IPS-15b (cell line): Measurements from ENCODE around the gene NOM1.
"Not testable (repeated sequence)": the region's sequence is repeated elsewhere in the genome, so short reads cannot be mapped to it uniquely, and the experiment has no call there.

Source experiments
- H3K27me3 ChIP-seq: one replicate; pipeline ENCODE4 v1.6.1; 2013; ENCODE audit warnings: low read length; ENCODE audit not compliant: control insufficient read depth, insufficient read depth
- H3K36me3 ChIP-seq: one replicate; pipeline ENCODE4 v1.6.1; 2013; ENCODE audit warnings: low read length; ENCODE audit not compliant: control insufficient read depth, insufficient read depth
- H3K4me1 ChIP-seq: one replicate; pipeline ENCODE4 v1.6.1; 2013; ENCODE audit warnings: mild to moderate bottlenecking, low read length; ENCODE audit not compliant: control insufficient read depth, insufficient read depth
- H3K4me3 ChIP-seq: one replicate; pipeline ENCODE4 v1.5.1; 2013; ENCODE audit warnings: low read depth, low read length
- H3K9ac ChIP-seq: one replicate; pipeline ENCODE4 v1.6.1; 2013; ENCODE audit warnings: low read depth, mild to moderate bottlenecking, low read length
- H3K9me3 ChIP-seq: one replicate; pipeline ENCODE4 v1.6.1; 2013; ENCODE audit warnings: mild to moderate bottlenecking, low read length; ENCODE audit not compliant: control insufficient read depth, insufficient read depth

The NOM1 gene, protein sequence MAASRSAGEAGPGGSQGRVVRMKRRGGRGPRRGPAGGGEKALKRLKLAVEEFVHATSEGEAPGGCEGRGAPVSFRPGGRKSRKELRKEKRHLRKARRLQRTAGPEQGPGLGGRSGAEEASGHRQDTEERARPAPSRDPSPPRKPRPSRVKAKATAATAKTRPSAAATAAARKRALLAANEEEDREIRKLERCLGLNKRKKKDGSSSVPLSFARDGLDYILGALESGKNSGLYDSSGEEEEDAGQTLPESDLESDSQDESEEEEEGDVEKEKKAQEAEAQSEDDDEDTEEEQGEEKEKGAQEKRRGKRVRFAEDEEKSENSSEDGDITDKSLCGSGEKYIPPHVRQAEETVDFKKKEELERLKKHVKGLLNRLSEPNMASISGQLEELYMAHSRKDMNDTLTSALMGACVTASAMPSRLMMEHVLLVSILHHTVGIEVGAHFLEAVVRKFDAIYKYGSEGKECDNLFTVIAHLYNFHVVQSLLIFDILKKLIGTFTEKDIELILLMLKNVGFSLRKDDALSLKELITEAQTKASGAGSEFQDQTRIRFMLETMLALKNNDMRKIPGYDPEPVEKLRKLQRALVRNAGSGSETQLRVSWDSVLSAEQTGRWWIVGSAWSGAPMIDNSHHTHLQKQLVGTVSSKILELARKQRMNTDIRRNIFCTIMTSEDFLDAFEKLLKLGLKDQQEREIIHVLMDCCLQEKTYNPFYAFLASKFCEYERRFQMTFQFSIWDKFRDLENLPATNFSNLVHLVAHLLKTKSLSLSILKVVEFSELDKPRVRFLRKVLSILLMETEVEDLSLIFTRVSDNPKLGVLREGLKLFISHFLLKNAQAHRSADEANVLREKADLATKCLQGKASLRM

DNA sequence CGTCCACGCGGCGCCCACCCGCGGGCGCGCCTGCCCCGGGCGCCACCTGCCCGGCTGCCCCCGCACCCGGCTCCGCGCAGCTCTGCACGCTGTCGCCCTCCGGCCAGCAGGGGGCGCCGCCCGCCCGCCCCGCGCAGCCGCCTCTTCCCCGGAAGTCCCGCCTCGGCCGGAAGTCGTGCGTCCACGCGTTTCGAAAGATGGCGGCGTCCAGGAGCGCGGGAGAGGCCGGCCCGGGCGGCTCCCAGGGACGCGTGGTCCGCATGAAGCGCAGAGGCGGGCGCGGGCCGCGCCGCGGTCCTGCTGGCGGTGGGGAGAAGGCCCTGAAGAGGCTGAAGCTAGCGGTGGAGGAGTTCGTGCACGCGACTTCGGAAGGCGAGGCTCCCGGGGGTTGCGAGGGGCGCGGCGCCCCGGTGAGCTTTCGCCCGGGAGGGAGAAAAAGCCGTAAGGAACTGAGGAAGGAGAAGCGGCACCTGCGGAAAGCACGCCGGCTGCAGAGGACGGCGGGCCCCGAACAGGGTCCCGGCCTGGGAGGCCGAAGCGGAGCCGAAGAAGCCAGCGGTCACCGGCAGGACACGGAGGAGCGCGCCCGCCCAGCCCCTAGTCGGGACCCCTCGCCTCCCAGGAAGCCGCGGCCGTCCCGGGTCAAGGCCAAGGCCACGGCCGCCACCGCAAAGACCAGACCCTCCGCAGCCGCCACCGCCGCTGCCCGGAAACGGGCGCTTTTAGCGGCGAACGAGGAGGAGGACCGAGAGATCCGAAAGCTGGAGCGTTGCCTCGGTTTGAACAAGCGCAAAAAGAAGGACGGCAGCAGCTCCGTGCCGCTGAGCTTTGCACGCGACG lies at the start of gene NOM1:
Gene NOM1 (plus strand): TSS at position 172 of the 840 bp plus-strand sequence. CDS start 26 bp downstream, at position 198.
- Histone ChIP-seq H3K4me3 (peak within 1 kb of the TSS; percentile 85), H3K9me3 (no peaks in the 10 kb centered on the region), H3K9ac (peak within 1 kb of the TSS; percentile 85), H3K4me1 (peaks cover 6% of the 10 kb centered on the region), H3K36me3 (peaks cover 24% of the 10 kb centered on the region), H3K27me3 (peaks cover 1% of the 10 kb centered on the region)

DNA sequence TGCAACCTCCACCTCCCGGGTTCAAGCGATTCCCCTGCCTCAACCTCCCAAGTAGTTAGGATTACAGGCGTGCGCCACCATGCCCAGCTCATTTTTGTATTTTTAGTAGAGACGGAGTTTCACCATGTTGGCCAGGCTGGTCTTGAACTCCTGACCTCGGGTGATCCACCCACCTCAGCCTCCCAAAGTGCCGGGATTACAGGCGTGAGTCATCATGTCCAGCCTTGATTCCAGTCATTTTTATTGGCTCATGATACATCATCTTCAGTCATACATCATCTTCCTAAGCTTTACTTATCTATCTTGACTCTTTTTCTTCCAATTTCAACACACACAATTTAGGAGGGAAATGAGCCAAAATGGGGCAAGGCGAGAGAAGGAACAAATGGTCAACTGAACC lies 49.4 kb upstream of the NOM1 start:
- not testable (repeated sequence) for H3K4me3 ChIP-seq, H3K27me3 ChIP-seq, H3K9me3 ChIP-seq, H3K4me1 ChIP-seq, H3K9ac ChIP-seq, H3K36me3 ChIP-seq

DNA sequence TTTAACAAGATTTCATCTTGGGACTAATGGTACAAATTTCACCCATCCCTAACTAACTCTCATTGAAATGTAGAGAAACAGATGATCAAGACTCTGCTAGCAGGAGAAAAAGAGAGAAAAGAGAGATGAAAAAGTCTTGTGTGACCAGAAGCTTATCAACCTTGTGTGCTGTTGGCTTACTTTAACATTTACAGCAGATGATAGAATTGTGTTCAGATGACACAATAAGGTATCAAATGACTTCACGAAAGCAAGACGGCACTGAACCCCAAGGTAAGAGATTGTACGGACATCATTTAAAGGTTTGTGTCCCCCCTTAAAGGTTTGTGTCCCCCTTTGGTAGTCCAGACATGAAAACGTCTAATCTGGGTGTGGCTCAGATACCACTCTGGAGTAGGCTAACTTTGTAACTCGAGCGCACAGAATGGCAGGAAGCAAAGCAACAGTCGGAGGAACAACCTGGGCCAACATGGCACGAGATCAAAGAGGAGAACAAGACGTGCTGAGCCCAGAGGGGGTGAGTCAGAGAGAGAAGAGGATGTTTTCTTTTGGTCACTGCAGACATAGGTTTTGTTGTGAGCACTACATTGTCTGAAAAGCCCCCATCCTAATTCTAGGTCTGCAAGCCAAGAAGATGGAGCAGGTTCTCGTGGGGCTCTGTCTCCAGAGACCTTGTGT lies 46.1 kb upstream of the NOM1 start:
- H3K36me3 ChIP-seq: no peaks in the 10 kb centered on the region
- no peak overlapping the region for H3K4me3 ChIP-seq
- no peak overlapping the region for H3K9ac ChIP-seq
- no peaks in the 10 kb centered on the region for H3K4me1 ChIP-seq
- no peaks in the 10 kb centered on the region for H3K9me3 ChIP-seq
- no peaks in the 10 kb centered on the region for H3K27me3 ChIP-seq

DNA sequence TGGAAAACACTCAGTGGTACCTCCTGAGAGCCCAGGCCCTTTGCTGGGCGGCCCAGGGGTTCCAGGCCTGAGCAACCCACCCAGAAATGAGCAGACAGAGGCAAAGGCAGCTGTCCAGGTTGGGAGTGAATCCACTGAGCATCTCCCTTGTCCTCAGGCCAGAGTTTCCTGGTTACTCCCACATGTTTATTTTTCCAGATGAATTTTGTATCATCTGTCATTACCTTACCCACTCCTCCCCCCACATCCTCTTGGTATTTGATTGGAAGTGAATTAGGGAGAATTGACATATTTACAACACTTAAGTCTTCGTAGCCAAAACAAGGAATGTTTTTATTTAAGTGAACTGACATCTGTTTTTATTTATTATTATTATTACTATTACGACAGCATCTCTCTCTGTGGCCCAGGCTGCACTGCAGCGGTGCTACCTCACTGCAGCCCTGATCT lies 43.3 kb upstream of the NOM1 start:
- Histone ChIP-seq H3K9ac (no peak overlapping the region), H3K36me3 (no peaks in the 10 kb centered on the region), H3K27me3 (no peaks in the 10 kb centered on the region), H3K9me3 (no peaks in the 10 kb centered on the region), H3K4me1 (no peaks in the 10 kb centered on the region), H3K4me3 (no peak overlapping the region)

DNA sequence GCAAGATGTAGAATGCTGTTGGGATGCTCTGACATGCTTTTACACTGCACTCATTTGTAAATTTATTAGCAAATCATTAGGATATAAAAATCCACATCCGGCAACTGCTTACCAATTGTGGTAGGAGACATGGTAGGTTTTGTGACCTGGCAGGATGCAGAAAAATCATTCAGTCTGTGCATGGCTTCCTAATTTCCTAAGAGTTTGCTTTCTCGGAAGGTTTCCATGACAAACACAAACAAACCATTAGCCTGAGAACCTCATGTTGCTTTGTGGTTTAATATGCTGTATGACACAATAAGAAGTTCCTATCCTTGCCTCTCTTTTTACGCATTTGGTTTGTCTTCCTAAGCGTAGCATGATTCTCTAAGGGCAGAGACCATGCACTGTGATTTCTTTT lies 41.9 kb upstream of the NOM1 start:
- Histone ChIP-seq H3K9ac (no peak overlapping the region), H3K27me3 (no peaks in the 10 kb centered on the region), H3K36me3 (no peaks in the 10 kb centered on the region), H3K4me3 (no peak overlapping the region), H3K4me1 (no peaks in the 10 kb centered on the region), H3K9me3 (no peaks in the 10 kb centered on the region)

DNA sequence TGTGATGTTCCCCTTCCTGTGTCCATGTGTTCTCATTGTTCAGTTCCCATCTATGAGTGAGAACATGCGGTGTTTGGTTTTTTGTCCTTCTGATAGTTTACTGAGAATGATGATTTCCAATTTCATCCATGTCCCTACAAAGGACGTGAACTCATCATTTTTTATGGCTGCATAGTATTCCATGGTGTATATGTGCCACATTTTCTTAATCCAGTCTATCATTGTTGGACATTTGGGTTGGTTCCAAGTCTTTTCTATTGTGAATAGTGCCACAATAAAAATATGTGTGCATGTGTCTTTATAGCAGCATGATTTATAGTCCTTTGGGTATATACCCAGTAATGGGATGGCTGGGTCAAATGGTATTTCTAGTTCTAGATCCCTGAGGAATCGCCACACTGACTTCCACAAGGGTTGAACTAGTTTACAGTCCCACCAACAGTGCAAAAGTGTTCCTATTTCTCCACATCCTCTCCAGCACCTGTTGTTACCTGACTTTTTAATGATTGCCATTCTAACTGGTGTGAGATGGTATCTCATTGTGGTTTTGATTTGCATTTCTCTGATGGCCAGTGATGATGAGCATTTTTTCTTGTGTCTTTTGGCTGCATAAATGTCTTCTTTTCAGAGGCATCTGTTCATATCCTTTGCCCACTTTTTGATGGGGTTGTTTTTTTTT lies 39.8 kb upstream of the NOM1 start:
- H3K9ac ChIP-seq, H3K36me3 ChIP-seq, H3K4me3 ChIP-seq, H3K9me3 ChIP-seq, H3K4me1 ChIP-seq, H3K27me3 ChIP-seq: not testable (repeated sequence)

DNA sequence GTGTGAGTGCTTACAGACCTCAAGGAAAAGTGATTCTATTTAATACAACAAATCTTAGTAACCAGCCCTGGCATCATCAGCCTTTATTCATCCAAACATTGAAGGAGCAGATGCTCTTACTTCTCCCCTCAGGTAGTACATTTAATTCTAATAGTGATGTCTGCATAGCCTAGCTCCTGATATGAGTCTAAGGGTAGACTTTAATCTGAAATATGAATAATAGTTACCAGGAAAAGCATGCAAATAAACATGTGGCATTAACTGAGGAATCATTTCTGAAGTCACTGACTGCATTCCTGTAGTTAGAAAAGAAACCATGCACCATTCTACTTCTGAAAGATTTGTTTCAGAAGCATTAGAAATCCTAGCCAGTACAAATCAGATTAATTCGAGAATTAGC lies 30.9 kb upstream of the NOM1 start:
- H3K9me3 ChIP-seq: no peaks in the 10 kb centered on the region
- H3K4me1 ChIP-seq: no peaks in the 10 kb centered on the region
- no peak overlapping the region for H3K9ac ChIP-seq
- no peaks in the 10 kb centered on the region for H3K36me3 ChIP-seq
- no peak overlapping the region for H3K4me3 ChIP-seq
- no peaks in the 10 kb centered on the region for H3K27me3 ChIP-seq

DNA sequence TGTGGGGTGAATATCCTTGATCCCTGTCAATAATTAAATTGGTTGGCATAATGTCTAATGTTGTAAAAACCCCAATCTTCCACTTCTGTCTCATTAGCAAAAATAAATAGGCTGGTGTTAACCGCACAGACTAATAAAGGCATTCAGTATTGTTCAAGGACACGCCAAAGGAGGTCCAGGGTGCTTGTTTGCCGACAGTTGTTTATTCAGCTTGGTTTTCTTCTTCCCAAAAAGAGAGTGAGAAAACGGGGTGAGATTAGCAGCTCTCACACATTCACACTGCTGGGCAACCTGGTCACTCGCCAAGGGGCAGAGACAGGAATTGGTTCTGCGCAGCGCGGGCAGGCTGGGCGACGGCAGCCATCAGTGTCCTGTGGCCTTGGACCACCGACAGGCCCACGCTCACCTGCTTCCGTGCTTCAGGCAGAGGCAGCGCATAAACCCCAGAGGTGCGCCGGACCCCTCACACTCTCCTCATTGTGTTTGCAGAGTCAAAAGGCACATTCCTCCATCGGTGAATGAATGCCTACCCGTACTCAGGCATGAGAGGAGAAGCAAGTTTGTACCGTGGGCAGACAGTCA lies 30.3 kb upstream of the NOM1 start:
- no peak overlapping the region for H3K9ac ChIP-seq
- no peaks in the 10 kb centered on the region for H3K4me1 ChIP-seq
- no peaks in the 10 kb centered on the region for H3K27me3 ChIP-seq
- no peaks in the 10 kb centered on the region for H3K9me3 ChIP-seq
- no peaks in the 10 kb centered on the region for H3K36me3 ChIP-seq
- H3K4me3 ChIP-seq: no peak overlapping the region

DNA sequence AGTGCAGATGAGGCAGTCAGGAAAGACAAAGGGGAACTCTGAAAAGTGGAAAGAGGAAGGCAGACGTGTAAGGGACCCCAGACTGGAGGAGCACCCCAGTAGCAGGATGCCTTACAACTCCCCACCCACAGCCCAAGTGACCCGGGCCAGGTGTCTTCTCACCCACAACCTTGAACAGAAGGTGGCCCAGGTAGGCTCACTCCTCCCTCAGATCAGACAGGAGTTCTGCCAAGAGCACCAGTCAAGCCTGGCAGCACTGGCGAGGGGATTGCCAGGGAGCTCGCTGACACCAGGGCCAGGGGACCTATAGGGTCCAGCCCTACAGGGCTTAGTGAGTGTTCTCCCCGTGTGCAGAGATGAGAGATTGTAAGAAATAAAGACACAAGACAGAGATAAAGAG lies 29.4 kb upstream of the NOM1 start:
- no peaks in the 10 kb centered on the region for H3K36me3 ChIP-seq
- no peaks in the 10 kb centered on the region for H3K9me3 ChIP-seq
- no peaks in the 10 kb centered on the region for H3K27me3 ChIP-seq
- no peak overlapping the region for H3K4me3 ChIP-seq
- H3K4me1 ChIP-seq: no peaks in the 10 kb centered on the region
- H3K9ac ChIP-seq: no peak overlapping the region

DNA sequence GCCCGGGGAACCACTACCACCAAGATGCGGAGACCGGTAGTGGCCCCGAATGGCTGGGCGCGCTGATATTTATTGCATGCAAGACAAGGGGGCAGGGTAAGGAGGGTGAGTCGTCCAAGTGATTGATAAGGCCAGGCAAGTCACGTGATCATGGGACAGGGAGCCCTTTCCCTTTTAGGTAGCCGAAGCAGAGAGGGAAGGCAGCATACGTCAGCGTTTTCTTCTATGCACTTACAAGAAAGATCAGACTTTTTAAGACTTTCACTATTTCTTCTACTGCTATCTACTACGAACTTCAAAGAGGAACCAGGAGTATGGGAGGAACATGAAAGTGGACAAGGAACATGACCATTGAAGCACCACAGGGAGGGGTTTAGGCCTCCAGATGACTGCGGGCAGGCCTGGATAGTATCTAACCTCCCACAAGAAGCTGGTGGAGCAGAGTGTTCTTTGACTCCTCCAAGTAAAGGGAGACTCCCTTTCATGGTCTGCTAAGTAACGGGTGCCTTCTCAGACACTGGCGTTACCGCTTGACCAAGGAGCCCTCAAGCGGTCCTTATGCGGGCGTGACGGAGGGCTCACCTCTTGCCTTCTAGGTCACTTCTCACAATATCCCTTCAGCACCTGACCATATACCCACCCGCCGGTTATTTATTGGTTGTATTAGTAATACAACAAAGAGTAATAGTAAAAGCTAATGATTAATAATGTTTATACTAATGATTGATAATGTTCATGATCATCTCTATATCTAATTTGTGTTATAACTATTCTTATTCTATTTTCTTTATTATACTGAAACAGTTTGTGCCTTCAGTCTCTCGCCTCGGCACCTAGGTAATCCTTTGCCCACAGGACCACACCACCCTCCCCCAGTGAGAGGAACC lies 28.8 kb upstream of the NOM1 start:
- H3K4me3 ChIP-seq, H3K36me3 ChIP-seq, H3K27me3 ChIP-seq, H3K4me1 ChIP-seq, H3K9me3 ChIP-seq, H3K9ac ChIP-seq: not testable (repeated sequence)
